Prostate gland (tissue), 2 donors: ENCODE results near the gene DNAH8. TPM values are rescaled to one million over a fixed set of nuclear protein-coding genes. Genes with fewer than 3 reads are reported as not detected.

Experiments used
- DNase-seq: peaks from one replicate; pipeline ENCODE4 v3.0.0-alpha.2; 2019; ENCODE audit warnings: low spot score
- H3K27ac ChIP-seq, 2 donors: fragments of 200-600 bp; sonication (generic); 2 replicates each; pipeline ENCODE4 v1.5.1; 2017 to 2019
- H3K27me3 ChIP-seq: fragments of 200-600 bp; sonication (generic); replicated peaks from 2 replicates; pipeline ENCODE4 v1.5.1; 2019; ENCODE audit not compliant: insufficient read depth
- H3K36me3 ChIP-seq, 2 donors: fragments of 200-600 bp; sonication (generic); 1 replicate in 1 of 2; 2 replicates in 1 of 2; pipeline versions ENCODE4 v1.5.1 to v1.8.1; 2017 to 2019
- H3K4me1 ChIP-seq: fragments of 200-600 bp; sonication (generic); replicated peaks from 2 replicates; pipeline ENCODE4 v1.5.1; 2019
- H3K4me3 ChIP-seq, 2 donors: fragments of 200-600 bp; sonication (generic); 2 replicates each; pipeline ENCODE4 v1.5.1; 2017 to 2019
- H3K9me3 ChIP-seq: fragments of 200-600 bp; sonication (generic); 2 replicates; pipeline ENCODE4 v1.5.1; 2017
- CTCF ChIP-seq, 4 experiments: fragments of 200-600 bp in 2 of 4; fragments of 450-650 bp in 2 of 4; sonication (generic) in 2 of 4; IDR thresholded peaks; 1 replicate in 3 of 4; 2 replicates in 1 of 4; pipeline ENCODE4 v1.5.1; 2016 to 2019; ENCODE audit warnings: antibody characterized with exemption in 4 of 4, mild to moderate bottlenecking in 2 of 4, moderate library complexity in 2 of 4
- POLR2A ChIP-seq: fragments of 450-650 bp; IDR thresholded peaks from one replicate; pipeline ENCODE4 v1.6.1; 2016; ENCODE audit warnings: antibody characterized with exemption, mild to moderate bottlenecking
- POLR2AphosphoS5 ChIP-seq: sonication (generic); formaldehyde crosslinking; IDR thresholded peaks from one replicate; pipeline ENCODE4 v1.6.1; 2017; ENCODE audit warnings: antibody characterized with exemption
- WGBS: methylation state at CpG from one replicate; pipeline ENCODE4 v1.1.5; 2018; 5-methylcytosine and 5-hydroxymethylcytosine counted together
- intact Hi-C: fragments of 100-400 bp; cut with DNase I; formaldehyde crosslinking; loops from one replicate; pipeline ENCODE4 v1.14.2; 2022
- total RNA-seq, 2 donors: library from RNA; depleted of rRNA; stranded (reverse); fragments of >200 nt; gene quantifications; one replicate each; pipeline ENCODE4 v1.1.0, GENCODE V29; 2016

Gene DNAH8
- total RNA-seq, 2 donors from 2014 or later, result 0.36 to 3.6 TPM

GRCh38 chr6:38938741-38939140 is 223.6 kb downstream of the DNAH8 start:
- Histone ChIP-seq H3K27ac (no peak overlapping the region), H3K4me3 (no peak overlapping the region), H3K4me1 (no peaks in the 10 kb centered on the region), H3K36me3 (no peaks in the 10 kb centered on the region), H3K9me3 (no peaks in the 10 kb centered on the region), H3K27me3 (no peaks in the 10 kb centered on the region)
- no peak for TF ChIP-seq CTCF (IDR thresholded peaks at IDR 0.05)
- TF ChIP-seq POLR2AphosphoS5, result no peak
- TF ChIP-seq POLR2A, result no peak
- intact Hi-C loops, result no loop called here
- 92% methylated on average over 3 of the region's 3 CpGs for WGBS
- DNase-seq, result no peak

- intact Hi-C loops, result no loop called here
- Histone ChIP-seq H3K27me3 (no peaks in the 10 kb centered on the region), H3K9me3 (no peaks in the 10 kb centered on the region), H3K36me3 (no peaks in the 10 kb centered on the region), H3K4me3 (no peak overlapping the region), H3K27ac (no peak overlapping the region), H3K4me1 (no peaks in the 10 kb centered on the region)
- no peak for DNase-seq
- no peak for TF ChIP-seq POLR2AphosphoS5
- no peak for TF ChIP-seq CTCF (IDR thresholded peaks at IDR 0.05)
- TF ChIP-seq POLR2A, result no peak
- 88% methylated on average over 4 of the region's 4 CpGs for WGBS
Measured at GRCh38 chr6:38942442-38942841, 227.3 kb downstream of the DNAH8 start.

GRCh38 chr6:38942965-38943364 is 227.9 kb downstream of the DNAH8 start:
- no peak overlapping the region for H3K4me3 ChIP-seq
- no peak overlapping the region for H3K27ac ChIP-seq
- no peaks in the 10 kb centered on the region for H3K36me3 ChIP-seq
- H3K4me1 ChIP-seq, result no peaks in the 10 kb centered on the region
- H3K9me3 ChIP-seq, result no peaks in the 10 kb centered on the region
- no peaks in the 10 kb centered on the region for H3K27me3 ChIP-seq
- no peak for DNase-seq
- WGBS, result 69% methylated on average over 1 of the region's 1 CpG
- TF ChIP-seq POLR2AphosphoS5, result no peak
- no peak for TF ChIP-seq POLR2A
- no peak for TF ChIP-seq CTCF (IDR thresholded peaks at IDR 0.05)
- intact Hi-C loops, result no loop called here

GRCh38 chr6:38943964-38944363 is 228.9 kb downstream of the DNAH8 start:
- H3K27me3 ChIP-seq, result no peaks in the 10 kb centered on the region
- no peak for DNase-seq
- WGBS, result 84% methylated on average over 4 of the region's 4 CpGs
- no peaks in the 10 kb centered on the region for H3K36me3 ChIP-seq
- intact Hi-C loops, result no loop called here
- TF ChIP-seq POLR2AphosphoS5, result no peak
- no peak for TF ChIP-seq POLR2A
- no peak for TF ChIP-seq CTCF (IDR thresholded peaks at IDR 0.05)
- no peaks in the 10 kb centered on the region for H3K9me3 ChIP-seq
- no peak overlapping the region for H3K4me3 ChIP-seq
- no peaks in the 10 kb centered on the region for H3K4me1 ChIP-seq
- H3K27ac ChIP-seq, result no peak overlapping the region

- H3K27me3 ChIP-seq, result no peaks in the 10 kb centered on the region
Measured at GRCh38 chr6:38944655-38945279, 229.7 kb downstream of the DNAH8 start.

More at GRCh38 chr6:38944655-38945279, 229.7 kb downstream of the DNAH8 start:
- Histone ChIP-seq H3K4me3 (no peak overlapping the region), H3K36me3 (no peaks in the 10 kb centered on the region), H3K4me1 (no peaks in the 10 kb centered on the region), H3K9me3 (no peaks in the 10 kb centered on the region), H3K27ac (no peak overlapping the region)
- TF ChIP-seq CTCF (IDR thresholded peaks at IDR 0.05), result no peak
- DNase-seq, result no peak
- intact Hi-C loops, result no loop called here
- WGBS, result 100% methylated on average over 1 of the region's 1 CpG
